HepG2 (cell line): ENCODE results near the gene UBC. TPM values are rescaled to one million over a fixed set of nuclear protein-coding genes. Genes with fewer than 3 reads are reported as not detected.
A peak's percentile ranks its signal among the peaks of the same experiment; 100 is the strongest.

Source experiments
- DR1 ChIP-seq: sonication (generic); formaldehyde crosslinking; IDR thresholded peaks from 2 replicates; pipeline ENCODE4 v1.8.0; 2021; ENCODE audit warnings: mild to moderate bottlenecking, missing genetic modification reagents, inconsistent platforms
- EZH2 ChIP-seq: conservative IDR thresholded peaks from 2 replicates; pipeline ENCODE4 v1.6.1; 2012; ENCODE audit warnings: mild to moderate bottlenecking, low read depth, low read length, moderate library complexity
- FOXA1 ChIP-seq, 2 experiments: fragments of 450-650 bp in 1 of 2; sonication (generic) in 1 of 2; formaldehyde crosslinking in 1 of 2; IDR thresholded peaks; 2 replicates each; pipeline versions ENCODE4 v1.4.0 to v1.6.1; 2016 to 2020; ENCODE audit warnings: missing genetic modification reagents in 1 of 2
- GATAD2A ChIP-seq: IDR thresholded peaks from 2 replicates; pipeline ENCODE4 v1.6.1; 2016
- MEF2D ChIP-seq: sonication (generic); formaldehyde crosslinking; IDR thresholded peaks from 2 replicates; pipeline ENCODE4 v1.5.1; 2020; ENCODE audit warnings: mild to moderate bottlenecking, missing genetic modification reagents
- NR2F6 ChIP-seq, 2 experiments: IDR thresholded peaks; 2 replicates each; pipeline ENCODE4 v1.6.1; 2016; ENCODE audit warnings: antibody characterized with exemption in 1 of 2, mild to moderate bottlenecking in 1 of 2
- PHF5A ChIP-seq: IDR thresholded peaks from one replicate; pipeline ENCODE4 v1.6.1; 2018; ENCODE audit warnings: low read depth, missing genetic modification reagents; ENCODE audit not compliant: unreplicated experiment
- PITX1 ChIP-seq: sonication (generic); formaldehyde crosslinking; IDR thresholded peaks from 2 replicates; pipeline ENCODE4 v1.5.1; 2020; ENCODE audit warnings: mild to moderate bottlenecking, missing genetic modification reagents
- RFX1 ChIP-seq: fragments of 450-650 bp; IDR thresholded peaks from 2 replicates; pipeline ENCODE4 v1.6.1; 2017
- RXRB ChIP-seq: IDR thresholded peaks from 2 replicates; pipeline ENCODE4 v1.6.1; 2016; ENCODE audit warnings: borderline replicate concordance, missing genetic modification reagents, missing compliant biosample characterization
- SAP130 ChIP-seq: IDR thresholded peaks from 2 replicates; pipeline ENCODE4 v1.6.1; 2016; ENCODE audit warnings: low read depth
- SMAD3 ChIP-seq: sonication (generic); formaldehyde crosslinking; IDR thresholded peaks from 2 replicates; pipeline ENCODE4 v1.4.0; 2020; ENCODE audit warnings: missing genetic modification reagents
- ZNF331 ChIP-seq: sonication (generic); formaldehyde crosslinking; IDR thresholded peaks from 2 replicates; pipeline ENCODE4 v1.4.0; 2020; ENCODE audit warnings: missing genetic modification reagents
- ZNF562 ChIP-seq: sonication (generic); formaldehyde crosslinking; IDR thresholded peaks from 2 replicates; pipeline ENCODE4 v1.8.0; 2022; ENCODE audit warnings: missing genetic modification reagents, borderline replicate concordance
- polyA plus RNA-seq, 8 experiments: library from polyadenylated mRNA; depleted of rRNA in 3 of 8; stranded (reverse) in 7 of 8; unstranded in 1 of 8; fragments of >200 nt; fragmentation: Illumina TruSeq in 4 of 8; extraction: Trizol in 4 of 8; gene quantifications; 2 replicates each; pipeline versions ENCODE4 v1.2.1 to v1.2.3, GENCODE V29; 2011 to 2016; ENCODE audit warnings: low read depth in 4 of 8, missing spikeins in 1 of 8, mixed read lengths in 1 of 8; ENCODE audit not compliant: insufficient read depth in 1 of 8
- total RNA-seq, 5 experiments: library from RNA; depleted of rRNA; stranded (reverse); fragments of >200 nt; fragmentation: Illumina TruSeq; extraction: Trizol; gene quantifications; 2 replicates each; pipeline ENCODE4 v1.2.3, GENCODE V29; 2016; ENCODE audit warnings: low read depth in 1 of 5
- TF ChIP-seq, protein P1 (sequence below): sonication (generic); formaldehyde crosslinking; IDR thresholded peaks from 2 replicates; pipeline ENCODE4 v1.9.0; 2021; ENCODE audit warnings: mild to moderate bottlenecking, missing genetic modification reagents
- TF ChIP-seq, protein P2 (sequence below): IDR thresholded peaks from 2 replicates; pipeline ENCODE4 v1.6.1; 2018; ENCODE audit warnings: missing genetic modification reagents

The UBC gene
- total and polyA plus RNA-seq, 2 of the 13 experiments (the other 11 are each of a cell fraction or from before 2014, with no cell fraction given) = 805 to 1,432 TPM

DNA sequence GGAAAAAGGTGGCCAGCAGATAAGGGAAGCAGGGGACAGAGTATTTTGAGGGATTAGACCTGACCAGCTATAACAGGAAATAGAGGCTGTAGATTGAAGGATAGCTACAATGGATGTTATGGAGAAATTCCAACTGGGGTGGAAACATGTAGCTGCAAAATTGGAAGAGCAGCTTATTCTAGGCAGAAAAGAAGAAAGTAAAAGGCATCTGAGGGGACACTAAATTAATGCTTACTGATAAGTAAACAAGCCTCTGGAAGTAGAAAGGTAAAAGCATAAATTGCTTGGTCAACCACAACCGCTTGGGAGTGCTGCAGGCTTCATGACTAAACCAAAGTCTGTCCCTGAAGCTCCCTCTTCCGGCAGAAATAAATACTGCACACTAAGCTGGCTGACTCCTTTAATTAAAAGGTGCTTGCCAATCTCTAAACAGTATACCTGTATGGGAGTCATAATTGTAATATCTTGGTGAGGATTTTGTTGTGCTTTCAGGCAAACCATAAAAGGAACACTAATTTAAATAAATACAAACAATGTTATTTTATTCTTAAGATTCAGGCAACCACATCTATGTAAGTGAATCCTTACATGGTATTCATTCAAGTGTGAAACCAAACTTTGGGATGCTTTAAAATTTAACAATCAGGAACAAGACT, 7.7 kb downstream of the UBC start (continued):
- TF ChIP-seq SAP130 (CRISPR knock-in tag) (peak; percentile 60), PHF5A (CRISPR knock-in tag) (peak; percentile 31), GATAD2A (CRISPR knock-in tag) (peak; percentile 73), SMAD3 (CRISPR knock-in tag) (peak; percentile 66; the same call in 1 of the 2 replicates), DR1 (CRISPR knock-in tag) (no peak), FOXA1 (IDR thresholded peaks at IDR 0.05) (no peak), FOXA1 (CRISPR knock-in tag; IDR thresholded peaks at IDR 0.05) (peak; percentile 85), PITX1 (peak; percentile 50; the same call in 1 of the 2 replicates), ZNF331 (CRISPR knock-in tag) (peak; percentile 47; the same call in 1 of the 2 replicates), ZNF562 (CRISPR knock-in tag) (no peak), MEF2D (CRISPR knock-in tag) (0 out of 2 replicates have a peak, but pooled peaks have one; percentile 55), NR2F6 (IDR thresholded peaks at IDR 0.05) (no peak), NR2F6 (CRISPR knock-in tag; IDR thresholded peaks at IDR 0.05) (0 out of 2 replicates have a peak, but pooled peaks have one; percentile 15), EZH2 (no peak), RXRB (peak; percentile 64; the same call in 1 of the 2 replicates), RFX1 (no peak)
- TF ChIP-seq, protein P1, sequence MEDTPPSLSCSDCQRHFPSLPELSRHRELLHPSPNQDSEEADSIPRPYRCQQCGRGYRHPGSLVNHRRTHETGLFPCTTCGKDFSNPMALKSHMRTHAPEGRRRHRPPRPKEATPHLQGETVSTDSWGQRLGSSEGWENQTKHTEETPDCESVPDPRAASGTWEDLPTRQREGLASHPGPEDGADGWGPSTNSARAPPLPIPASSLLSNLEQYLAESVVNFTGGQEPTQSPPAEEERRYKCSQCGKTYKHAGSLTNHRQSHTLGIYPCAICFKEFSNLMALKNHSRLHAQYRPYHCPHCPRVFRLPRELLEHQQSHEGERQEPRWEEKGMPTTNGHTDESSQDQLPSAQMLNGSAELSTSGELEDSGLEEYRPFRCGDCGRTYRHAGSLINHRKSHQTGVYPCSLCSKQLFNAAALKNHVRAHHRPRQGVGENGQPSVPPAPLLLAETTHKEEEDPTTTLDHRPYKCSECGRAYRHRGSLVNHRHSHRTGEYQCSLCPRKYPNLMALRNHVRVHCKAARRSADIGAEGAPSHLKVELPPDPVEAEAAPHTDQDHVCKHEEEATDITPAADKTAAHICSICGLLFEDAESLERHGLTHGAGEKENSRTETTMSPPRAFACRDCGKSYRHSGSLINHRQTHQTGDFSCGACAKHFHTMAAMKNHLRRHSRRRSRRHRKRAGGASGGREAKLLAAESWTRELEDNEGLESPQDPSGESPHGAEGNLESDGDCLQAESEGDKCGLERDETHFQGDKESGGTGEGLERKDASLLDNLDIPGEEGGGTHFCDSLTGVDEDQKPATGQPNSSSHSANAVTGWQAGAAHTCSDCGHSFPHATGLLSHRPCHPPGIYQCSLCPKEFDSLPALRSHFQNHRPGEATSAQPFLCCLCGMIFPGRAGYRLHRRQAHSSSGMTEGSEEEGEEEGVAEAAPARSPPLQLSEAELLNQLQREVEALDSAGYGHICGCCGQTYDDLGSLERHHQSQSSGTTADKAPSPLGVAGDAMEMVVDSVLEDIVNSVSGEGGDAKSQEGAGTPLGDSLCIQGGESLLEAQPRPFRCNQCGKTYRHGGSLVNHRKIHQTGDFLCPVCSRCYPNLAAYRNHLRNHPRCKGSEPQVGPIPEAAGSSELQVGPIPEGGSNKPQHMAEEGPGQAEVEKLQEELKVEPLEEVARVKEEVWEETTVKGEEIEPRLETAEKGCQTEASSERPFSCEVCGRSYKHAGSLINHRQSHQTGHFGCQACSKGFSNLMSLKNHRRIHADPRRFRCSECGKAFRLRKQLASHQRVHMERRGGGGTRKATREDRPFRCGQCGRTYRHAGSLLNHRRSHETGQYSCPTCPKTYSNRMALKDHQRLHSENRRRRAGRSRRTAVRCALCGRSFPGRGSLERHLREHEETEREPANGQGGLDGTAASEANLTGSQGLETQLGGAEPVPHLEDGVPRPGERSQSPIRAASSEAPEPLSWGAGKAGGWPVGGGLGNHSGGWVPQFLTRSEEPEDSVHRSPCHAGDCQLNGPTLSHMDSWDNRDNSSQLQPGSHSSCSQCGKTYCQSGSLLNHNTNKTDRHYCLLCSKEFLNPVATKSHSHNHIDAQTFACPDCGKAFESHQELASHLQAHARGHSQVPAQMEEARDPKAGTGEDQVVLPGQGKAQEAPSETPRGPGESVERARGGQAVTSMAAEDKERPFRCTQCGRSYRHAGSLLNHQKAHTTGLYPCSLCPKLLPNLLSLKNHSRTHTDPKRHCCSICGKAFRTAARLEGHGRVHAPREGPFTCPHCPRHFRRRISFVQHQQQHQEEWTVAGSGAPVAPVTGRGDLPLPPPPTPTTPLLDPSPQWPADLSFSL (CRISPR knock-in tag) = no peak
- TF ChIP-seq, protein P2, sequence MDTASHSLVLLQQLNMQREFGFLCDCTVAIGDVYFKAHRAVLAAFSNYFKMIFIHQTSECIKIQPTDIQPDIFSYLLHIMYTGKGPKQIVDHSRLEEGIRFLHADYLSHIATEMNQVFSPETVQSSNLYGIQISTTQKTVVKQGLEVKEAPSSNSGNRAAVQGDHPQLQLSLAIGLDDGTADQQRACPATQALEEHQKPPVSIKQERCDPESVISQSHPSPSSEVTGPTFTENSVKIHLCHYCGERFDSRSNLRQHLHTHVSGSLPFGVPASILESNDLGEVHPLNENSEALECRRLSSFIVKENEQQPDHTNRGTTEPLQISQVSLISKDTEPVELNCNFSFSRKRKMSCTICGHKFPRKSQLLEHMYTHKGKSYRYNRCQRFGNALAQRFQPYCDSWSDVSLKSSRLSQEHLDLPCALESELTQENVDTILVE (CRISPR knock-in tag) = peak; percentile 60; the same call in 1 of the 2 replicates
